HG02938 (cell line): Measurements from ENCODE around the gene SART1.

Source experiments
- ATAC-seq: cut with Tn5 transposase; IDR thresholded peaks from one replicate; pipeline ENCODE4 v1.9.1; 2021; ENCODE audit warnings: mild to moderate bottlenecking, moderate library complexity; ENCODE audit not compliant: unreplicated experiment

The SART1 gene

DNA sequence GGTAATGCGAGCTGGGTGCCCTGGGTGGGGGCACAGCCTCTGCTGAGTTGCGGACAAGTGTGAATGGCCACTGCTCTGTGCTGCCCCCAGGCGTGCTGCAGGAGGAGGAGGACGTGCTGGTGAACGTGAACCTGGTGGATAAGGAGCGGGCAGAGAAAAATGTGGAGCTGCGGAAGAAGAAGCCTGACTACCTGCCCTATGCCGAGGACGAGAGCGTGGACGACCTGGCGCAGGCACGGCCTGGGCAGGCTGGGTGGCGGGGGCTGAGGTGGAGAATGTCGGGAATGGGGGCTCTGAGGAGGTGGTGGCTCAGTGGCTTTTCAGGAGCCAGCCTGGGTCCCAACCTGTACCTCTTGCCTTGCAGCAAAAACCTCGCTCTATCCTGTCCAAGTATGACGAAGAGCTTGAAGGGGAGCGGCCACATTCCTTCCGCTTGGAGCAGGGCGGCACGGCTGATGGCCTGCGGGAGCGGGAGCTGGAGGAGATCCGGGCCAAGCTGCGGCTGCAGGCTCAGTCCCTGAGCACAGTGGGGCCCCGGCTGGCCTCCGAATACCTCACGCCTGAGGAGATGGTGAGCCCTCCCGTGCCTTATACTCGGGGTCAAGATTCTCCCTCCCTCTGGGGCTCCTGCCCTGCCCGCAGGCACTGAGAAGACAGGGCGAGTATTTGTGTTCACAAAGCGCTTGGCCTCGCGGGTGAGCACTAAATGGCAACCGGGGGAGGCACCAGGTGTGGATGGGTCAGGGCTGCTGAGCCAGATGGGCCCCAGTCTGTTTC is 4.6 kb downstream of the SART1 start:
- ATAC-seq = no peak

DNA sequence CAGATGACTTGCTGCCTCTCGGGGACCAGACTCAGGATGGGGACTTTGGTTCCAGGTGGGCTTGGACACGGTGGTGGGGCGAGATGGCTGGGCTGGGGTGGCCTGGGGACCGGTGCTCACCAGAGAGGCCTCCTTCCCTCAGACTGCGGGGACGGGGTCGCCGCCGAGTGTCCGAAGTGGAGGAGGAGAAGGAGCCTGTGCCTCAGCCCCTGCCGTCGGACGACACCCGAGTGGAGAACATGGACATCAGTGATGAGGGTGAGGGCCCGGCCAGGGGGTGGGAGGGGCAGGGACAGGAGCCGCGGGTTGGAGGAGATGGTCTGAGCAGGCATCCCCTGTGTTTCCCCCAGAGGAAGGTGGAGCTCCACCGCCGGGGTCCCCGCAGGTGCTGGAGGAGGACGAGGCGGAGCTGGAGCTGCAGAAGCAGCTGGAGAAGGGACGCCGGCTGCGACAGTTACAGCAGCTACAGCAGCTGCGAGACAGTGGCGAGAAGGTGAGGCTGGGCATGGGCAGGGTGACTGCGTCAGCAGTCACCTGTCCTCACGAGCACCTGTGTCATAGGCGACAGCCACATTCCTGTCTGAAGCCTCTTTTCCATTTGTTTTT is 5.9 kb downstream of the SART1 start:
- ATAC-seq = no peak

DNA sequence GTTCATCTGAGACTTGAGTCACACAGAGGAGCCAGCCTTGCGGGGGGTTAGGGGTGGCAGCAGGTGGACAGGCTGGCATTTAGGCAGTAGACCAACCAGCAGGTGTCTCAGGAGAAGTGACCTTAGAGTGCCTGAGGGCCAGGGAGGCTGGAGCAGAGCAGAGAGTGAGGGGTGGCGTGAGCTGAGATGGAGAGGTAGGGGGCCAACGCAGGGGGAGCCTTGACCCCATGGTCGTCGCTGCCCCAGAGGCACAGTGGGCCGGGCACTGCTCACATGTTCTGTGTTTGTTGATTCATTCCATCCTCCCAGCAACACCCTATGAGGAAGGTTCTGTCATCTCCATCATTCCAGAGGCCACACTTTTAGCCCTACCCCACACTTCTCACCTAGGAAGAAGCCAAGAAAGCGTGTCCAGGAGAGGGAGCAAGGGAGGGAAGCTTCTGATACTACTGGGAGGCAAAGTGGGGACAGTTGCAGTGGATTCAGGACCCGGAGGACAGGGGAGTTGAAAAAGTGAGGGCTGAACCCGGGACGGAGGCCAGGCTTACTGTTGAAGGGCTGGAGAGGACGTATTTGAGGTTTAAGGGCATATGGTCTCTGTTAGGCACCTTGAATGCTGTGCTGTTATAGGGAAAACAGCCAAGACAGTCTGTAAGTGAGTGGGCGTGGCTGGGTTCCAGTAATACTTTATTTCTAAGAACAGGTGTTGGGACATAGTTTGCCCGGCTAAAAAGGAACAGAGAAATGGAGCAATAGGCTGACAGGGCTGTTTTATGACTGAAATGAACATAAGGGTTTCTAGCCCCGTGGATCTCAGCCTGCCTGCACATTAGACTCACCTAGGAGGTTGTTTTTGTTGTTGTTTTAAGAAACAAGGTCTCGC is 7.3 kb downstream of the SART1 start:
- ATAC-seq = no peak

DNA sequence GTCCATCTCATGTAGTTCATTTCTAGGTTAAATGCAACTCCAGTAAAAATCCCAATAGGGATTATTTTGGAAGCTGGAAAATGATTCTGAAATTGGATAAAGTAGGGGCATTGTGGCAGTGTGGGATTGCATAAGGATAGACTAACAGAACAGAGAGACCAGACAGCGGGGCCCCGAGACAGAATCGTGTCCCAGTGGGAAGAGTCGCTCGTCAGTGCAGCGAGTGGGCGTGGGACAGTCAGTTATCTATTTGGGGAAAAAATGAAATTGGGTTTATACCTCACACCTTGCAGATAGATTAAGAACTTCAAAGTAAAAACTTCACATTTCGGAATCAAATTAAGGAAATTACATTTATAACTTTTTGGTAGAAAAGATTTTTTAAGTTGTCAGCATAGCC is 10.6 kb downstream of the SART1 start:
- ATAC-seq = no peak

DNA sequence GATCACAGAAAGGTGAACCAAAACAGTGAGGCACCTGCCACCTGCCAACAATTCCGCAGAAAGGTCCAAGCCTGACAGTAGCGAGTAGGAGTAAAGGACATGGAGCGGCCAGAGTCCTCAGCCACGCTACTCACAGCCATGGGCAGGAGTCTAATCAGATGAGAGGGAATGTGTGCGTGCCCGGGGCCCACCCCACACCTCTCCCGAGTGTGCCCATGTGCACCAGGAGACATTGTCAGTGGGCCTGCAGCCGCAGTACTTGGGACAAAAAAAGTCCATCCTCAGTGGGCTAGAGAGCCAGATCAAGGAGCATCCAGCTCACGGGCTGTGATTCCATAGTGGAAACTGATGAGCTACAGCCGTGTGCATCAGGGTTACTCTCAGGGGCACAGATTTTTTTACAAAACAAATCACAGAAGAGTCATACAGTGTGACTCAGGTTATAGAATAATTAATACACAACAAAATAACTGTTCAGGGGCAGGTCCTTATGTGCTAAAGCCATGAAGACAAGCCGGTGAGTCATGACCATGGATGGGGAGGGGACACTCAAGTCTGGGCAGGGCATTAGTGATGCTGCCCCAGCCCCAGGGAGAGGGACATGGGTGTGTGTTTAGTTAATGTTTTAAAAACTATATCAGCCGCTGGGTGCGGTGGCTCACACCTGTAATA is 12.0 kb downstream of the SART1 start:
- no peak for ATAC-seq

DNA sequence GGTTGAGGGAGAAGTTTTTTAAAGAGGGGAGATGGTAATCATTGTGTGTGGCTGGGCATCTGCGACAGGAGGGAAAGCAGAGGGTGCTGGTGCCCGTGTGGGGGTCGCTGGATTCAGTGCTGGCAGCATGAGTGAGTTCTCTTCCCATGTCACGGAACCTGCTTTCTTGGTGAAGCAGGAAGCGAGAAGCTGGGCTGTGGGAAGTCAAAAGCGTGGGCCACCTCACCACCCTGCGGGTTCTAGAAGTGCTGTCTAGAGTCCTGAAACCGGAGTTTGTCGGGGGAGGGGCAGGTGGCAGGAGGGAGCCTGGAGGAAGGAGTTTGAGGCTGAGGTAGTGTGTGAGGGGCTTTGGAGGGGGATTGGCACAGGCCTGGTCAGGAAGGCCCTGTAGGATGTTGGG is 14.2 kb downstream of the SART1 start:
- no peak for ATAC-seq

DNA sequence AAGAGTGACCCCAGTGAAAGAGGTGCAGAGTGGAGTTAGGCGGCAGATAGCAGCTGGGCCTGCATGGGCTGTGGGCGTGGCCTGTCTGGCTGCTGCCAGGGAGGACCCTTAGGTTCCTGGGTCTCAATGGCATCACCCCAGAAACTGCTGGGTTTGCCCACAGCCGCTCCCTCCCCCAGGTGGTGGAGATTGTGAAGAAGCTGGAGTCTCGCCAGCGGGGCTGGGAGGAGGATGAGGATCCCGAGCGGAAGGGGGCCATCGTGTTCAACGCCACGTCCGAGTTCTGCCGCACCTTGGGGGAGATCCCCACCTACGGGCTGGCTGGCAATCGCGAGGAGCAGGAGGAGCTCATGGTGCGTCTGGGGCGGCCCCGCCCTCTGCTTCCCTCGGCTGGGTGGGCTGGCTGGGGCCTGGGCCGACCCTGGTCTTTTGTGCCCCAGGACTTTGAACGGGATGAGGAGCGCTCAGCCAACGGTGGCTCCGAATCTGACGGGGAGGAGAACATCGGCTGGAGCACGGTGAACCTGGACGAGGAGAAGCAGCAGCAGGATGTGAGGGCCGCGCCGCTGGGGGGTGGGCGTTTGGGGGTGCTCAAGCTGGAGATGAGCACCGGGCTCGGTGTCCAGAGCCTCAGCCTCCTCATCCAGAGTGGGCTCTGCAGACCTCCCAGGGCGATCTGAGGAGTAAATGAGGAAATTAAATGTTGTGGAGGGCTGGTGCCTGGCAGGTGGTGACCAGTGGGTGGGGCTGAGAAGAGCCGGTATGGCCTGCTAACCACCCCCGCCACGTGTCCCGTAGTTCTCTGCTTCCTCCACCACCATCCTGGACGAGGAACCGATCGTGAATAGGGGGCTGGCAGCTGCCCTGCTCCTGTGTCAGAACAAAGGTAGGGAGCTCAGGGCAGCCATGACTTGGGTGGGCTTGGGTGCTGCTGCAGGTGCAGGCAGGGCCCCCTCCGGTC is 15.0 kb downstream of the SART1 start:
- no peak for ATAC-seq

DNA sequence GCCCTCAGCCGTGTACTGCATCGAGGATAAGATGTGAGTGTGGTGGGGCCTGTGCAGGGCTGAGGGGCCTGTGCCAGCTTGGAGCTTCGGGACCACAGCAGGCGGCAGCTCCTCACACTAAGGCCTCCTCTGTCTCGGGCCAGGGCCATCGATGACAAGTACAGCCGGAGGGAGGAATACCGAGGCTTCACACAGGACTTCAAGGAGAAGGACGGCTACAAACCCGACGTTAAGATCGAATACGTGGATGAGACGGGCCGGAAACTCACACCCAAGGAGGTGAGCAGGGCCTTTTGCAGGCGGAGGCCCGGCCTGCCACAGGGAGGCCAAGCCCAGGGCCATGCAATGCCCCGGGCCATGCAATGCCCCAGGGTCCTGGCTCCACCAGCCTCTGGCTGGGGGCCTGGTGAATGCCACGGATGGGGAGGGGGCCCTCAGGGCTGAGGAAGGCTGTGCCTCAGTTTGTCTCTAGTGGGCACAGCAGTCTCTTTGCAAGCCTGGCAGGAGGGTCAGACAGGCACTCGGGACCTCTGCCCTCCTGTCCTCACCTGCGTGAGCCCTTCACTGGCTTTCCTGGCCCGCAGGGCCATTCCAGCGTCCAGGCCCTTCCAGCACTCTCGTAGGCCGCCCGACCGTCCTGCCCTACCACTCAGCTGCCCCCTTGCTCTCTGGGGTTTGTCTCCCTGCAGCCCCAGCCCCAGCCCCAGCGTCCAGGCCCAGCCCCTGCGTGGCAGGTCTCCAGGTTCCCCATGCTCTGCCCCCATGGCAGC is 16.3 kb downstream of the SART1 start:
- no peak for ATAC-seq

DNA sequence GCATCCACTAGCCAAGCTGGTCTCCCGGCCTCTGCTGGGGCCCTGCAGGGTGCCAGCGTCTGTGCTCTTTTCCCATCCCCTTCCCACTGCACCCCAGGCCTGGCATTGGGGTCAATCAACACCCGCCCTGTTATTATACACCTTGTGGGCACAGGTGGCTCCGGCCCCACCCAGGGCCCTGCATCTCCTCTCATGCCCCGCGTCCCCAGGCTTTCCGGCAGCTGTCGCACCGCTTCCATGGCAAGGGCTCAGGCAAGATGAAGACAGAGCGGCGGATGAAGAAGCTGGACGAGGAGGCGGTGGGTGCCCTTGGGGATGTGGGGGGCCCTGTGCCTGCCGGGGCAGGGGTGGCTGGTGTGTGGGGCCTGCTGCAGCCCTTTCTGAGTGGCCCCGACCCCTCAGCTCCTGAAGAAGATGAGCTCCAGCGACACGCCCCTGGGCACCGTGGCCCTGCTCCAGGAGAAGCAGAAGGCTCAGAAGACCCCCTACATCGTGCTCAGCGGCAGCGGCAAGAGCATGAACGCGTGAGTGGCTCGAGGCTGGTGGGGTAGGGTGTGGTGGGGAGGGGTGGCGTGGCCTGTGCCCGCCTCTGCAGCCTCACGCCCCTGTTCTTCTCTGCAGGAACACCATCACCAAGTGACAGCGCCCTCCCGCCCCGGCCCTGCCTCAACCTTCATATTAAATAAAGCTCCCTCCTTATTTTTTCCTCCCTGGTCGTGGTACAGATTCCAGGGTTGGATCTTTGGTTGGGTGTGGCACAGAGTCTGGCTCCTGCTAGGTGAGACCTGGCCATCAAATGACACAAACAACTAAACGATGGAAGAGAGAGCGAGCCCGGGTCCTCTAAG is 17.1 kb downstream of the SART1 start:
- no peak for ATAC-seq

DNA sequence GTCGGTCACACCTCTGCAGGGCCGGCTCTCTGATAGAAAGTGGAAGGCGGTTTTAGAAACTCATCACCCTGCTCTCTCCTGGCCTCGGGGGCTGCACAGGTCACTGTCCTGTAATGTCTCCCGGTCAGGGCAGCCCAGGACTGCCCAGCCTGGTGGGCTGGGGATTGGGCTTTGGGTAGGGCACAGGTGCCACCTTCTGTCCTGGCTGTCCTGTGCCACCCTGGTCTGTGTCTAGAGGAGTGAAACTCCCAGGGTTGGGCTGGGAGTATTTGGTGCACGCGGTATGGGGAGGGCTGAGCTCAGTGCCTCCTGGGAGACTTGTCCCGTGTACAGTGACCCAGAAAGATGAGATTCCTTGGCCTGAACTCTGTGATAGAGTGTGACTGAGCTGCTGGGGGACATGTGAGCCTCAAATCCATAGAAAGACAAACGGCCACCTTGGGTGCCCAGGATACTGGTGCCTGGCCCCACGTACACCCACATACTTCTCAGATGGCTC is 17.8 kb downstream of the SART1 start:
- no peak for ATAC-seq

DNA sequence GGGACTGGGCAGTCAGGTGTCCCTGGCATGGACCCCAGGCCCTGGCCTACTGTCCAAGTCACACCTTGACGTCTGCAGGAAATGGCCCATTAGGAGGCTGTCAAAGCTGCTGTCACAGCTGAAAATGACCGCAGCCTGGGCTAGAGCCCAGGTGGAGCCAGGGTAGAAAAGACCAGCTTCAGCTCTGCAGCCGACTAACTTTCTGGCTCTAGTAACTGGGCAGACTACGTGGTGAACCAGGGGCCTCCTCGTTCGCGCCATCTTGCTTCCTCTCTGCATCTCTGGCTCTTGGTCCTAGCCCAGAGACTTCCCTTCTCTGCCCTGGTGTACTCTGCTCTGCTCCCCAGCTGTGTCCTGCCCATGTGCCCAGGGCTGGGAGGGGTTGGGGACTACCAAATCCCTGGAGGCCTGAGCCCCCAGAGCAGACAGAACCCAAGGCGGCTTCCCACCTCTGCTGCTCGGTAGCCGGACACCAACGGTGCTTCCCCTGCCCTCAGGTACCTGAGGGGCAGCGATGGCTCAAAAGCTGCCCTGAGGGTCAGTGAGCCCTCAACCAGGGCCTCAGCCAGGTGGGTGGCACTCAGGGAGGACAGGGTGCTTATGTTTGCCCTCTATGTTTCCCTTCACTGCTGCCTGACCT is 19.7 kb downstream of the SART1 start:
- ATAC-seq = no peak

DNA sequence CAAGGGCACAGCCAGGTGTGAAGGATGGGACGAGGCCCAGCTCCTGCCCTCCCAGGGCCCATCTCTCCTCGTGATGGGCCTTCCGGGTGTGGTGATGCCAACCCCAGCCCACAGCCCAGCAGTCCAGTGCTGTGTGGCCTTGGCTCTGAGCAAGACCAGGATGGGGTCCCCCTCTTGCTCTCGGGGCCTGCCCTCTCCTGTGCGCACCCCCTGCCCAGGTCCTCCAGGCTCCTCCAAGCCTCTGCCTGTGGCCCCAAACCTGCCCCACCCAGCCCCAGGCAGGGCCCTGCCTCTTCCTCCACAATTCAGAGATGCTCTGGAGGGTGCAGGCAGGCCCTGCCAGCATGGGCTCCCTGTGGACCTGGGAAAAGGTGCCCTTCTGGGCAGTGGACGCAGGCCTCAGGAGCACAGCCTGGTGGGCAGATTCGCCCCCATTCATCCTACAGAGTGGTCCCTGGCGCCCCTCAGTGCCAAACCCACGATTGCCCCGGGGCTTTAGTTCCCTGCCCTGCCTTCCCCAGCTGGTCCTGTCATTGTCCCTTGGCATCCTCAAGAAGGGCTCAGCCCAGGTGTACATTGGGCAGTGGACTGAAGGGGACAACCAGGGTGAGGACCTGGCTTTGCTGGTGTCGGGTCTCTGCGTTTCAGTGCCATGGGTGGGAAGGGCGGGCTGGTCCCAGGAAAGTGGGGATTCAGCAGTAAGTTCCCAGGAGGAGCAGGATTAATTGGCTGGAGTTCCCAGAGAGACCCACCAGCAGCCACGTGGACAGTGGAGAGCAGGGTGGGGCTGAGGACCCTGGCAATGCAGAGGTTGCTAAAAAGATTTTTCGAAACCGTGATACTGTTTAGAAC is 20.7 kb downstream of the SART1 start:
- ATAC-seq = no peak

DNA sequence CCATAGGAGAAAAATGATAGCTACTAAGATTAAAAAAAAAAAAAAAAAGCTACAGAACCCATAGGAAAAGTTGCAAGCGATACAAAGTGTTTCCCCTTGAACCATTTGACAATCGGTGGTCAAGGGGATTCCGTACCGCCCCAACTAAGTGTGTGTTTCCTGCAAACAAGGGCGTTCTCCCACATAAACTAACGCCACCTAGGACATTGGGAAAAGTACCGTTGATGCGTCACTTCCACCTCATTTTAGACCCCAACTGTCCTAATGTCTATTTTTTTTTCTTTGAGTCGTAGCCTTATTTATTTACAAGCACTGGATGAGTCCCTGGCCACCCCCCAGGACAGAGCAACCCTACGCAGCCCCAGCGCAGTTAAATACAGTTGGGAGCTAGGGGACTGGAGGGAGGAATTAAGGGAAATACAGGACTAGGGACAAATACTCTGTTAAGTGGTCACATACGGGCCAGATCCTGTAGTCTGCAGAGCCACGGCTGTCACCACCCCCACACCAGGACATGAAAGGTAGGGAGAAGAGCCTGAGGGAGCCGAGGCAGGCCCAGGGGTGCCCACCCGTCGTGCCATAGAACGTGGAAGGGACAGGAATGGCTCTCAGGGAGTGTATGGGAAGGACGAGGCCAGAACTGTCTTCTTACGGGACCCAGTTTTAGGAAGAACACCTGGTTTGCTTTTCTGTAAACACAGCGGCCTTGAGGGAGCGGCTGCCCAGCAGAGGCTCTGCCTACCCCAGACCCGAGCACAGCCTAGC is 21.5 kb downstream of the SART1 start:
- no peak for ATAC-seq

DNA sequence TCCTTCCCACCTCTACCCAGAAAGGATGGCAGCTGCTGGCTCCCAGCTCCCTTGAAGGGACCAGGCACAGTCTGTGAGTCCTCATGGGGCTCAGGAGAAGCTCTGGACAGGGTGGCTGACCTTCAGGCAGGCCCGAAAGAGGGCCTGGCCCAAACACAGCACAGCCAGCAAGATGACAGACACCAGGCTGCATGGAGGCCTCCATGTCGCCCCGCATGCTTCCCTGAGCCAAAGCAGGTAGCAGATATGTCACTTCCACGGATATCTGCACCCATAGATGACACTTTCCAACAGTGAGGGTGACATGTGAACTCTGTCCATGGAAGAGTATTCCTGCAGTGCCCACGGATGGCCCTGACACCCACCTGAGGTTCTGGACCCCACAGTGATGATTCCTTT is 22.1 kb downstream of the SART1 start:
- no peak for ATAC-seq

DNA sequence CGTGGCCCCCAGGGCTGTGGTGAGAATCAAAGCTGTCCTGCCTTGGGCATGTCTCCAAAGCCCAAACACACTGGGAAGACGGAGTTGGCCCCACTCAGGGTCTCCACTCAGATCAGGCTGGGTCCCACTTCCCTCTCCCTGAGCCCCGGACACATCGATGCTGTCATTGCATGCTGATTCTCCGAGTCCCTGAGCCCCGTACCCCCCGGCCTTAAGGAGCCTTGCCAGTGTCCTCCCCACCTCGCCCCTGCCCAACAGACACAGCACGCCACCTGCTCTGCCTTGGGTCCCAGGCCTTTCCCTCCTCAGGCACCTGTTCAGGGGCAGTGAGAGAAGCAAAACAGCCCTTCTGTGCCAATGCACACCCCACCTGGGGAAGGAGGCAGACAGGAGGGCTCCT is 25.8 kb downstream of the SART1 start:
- no peak for ATAC-seq
